Femur (tissue), 1 donor: ENCODE data around the gene SEL1L.
"Not testable (repeated sequence)": the region's sequence is repeated elsewhere in the genome, so short reads cannot be mapped to it uniquely, and the experiment has no call there.

Source experiments
- DNase-seq: peaks from one replicate; pipeline ENCODE4 v3.0.0-alpha.2; 2017

The SEL1L gene

DNA sequence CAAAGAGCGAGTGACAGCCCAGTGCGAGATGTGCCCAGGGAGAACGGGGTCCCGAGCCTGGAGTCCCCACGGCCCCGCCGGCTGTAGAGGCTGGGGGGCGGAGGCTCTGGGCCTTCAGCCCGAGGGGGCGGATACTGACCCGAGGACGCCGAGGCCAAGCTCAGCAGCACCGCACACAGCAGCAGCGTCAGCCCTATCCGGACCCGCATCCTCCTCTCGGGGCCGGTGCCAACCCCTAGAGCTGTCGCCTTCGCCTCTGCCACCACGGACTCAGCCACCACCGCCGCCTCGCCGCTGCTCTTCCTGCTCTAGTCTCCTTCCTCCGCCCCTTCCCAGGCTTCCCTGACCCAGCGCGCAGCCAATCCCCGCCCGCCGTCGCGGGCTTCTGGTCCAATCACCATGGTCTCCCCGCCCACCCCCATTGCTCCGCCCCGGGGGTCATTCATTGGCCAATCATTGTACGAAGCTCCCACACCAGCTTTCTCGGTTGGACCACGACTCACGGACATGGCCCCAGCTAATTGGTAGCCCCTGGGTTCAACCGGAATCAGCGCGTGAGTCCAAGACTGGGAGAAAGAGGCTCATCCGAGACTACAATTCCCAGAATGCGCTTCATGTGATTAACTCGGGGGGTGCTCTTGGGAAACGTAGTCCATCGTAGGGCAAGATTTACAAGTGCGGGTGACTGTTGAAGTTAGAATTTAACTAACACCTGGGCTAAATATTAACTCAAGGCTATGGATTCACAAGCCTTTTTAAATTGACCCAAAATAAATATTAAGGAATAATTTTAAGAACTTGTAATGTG, at the start of gene SEL1L:
SEL1L (minus strand) TSS at position 318 of the 808 bp plus-strand sequence; CDS start at position 209, 109 bp downstream.
- peak; percentile 100 for DNase-seq

DNA sequence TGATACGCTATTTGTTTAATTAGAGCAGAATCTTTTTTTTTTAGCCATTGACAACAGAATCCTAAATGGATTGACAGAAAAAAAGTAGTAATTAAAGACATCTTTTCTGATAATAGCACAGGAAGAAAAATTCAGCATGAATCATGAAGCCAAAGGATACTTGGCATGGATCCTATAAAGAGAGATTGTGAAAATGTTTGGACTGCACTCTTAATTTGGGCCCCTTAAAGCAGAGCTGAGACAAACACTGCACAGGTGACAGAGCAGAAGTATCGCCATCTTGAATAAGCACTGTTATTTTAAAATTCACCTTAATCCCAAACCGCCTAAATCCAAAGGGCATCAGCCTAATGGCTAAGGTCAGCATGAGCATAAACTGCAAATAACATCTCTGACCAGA, 48.8 kb upstream of the SEL1L start:
- DNase-seq: no peak

DNA sequence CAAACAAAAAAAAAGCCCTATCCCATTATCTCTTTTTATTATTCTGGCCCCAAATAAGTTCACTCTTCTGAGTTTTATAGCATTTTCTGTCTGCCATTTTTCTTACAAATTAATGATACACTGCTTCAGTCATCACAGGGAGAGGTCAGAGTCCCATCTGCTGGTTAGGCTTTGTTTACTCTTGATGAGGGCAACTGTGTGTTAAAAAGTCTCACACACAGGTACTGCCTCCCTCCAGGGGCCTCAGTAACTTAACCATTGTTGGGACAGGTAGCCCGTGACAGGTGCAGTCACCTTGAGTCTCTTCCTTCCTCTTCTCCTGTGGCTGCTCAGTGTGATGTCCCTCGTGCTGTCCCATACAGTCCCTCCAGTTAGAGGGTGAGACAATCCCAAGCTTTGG, 45.5 kb upstream of the SEL1L start:
- no peak for DNase-seq

DNA sequence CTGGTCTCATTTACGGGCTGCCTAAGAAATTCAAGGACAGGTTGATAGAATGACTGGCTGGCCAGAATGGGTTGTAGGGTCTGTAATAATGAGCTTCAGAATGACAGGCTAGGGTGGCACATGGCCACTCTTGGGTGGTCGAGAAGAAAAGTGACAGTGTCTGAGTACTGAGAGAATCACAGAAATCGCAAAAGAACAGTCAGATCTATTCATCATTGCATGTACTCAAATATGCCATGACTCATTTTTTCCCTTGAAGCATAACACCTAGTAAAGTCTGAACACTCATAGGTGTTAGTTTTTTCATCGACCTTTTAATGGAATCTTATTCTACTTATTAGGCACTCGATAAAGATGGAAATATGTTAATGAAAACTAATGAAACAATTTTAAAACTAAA, 37.8 kb upstream of the SEL1L start:
- DNase-seq: no peak

DNA sequence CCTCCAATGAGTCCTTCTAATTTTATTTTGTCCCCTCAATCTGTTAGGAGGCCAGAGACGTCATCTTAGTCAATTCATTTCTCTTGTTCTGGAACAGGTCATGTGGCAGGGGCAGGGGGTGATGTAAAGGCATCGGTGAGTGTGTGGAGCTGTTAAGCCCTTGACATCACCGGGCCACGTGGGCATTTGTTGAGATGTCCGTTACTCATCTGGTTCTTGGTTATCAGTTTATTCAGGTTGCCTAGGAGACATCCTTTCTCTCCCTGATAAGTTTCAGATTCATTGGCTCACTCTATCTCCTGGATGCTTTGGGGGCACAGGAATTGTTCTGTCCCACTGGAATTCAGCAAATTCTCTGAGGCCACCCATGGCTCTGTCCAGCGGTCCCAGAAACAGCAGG, 33.6 kb upstream of the SEL1L start:
- DNase-seq: no peak

DNA sequence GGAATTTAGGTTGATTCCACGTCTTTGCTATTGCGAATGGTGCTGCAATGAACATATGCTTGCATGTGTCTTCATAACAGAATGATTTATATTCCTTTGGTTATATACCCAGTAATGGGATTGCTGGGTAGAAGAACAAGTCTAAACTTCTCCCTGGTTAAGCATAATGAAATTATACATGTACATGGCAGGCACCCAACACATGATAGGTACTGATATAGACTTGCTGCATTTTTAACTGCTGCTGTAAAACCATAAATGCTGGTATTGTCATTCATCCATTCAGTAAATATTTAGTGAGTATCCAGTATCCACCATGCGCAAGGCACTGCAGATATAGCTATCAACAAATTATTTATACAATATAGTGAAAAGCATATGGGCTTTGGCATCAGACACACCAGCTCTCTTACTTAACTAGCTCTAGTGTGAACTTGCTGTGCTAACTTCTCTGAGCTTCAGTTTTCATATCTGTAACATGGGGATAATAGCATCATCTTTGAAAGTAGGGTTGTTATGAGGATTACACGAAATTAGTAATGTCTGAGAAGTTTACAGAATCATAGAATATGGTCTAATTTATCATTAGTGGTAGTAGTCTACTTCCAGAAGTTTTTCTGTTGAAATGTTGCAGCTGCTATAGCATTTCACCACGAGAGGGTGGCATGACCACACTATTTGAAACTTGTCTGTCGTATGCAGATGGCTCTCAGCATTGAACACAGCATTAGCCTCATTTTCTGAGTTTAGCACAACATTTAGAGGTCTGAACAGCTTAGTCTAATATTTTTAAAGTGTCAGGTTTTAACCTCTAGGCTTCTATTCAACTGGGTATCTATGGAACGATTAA, 32.0 kb upstream of the SEL1L start:
- DNase-seq: peak; percentile 54

DNA sequence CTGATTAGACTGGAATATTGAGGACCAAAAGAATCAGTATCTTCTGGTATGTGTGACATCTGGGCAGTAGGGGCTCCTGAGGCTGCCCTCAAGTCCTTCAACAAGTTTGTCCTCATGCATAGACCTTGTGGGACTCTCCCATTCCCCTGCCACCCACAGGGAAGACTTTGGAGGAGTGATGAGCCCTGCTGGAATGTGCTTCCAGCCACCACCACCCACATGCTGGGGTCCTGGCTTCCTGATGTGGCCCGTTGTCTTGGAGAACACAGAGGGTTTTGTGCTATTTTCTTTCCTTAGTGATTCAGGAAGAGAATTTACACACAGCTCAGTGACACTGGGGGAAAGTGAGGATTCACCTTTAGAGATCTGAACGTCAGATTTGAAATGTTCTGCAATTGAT, 29.2 kb upstream of the SEL1L start:
- DNase-seq: no peak

DNA sequence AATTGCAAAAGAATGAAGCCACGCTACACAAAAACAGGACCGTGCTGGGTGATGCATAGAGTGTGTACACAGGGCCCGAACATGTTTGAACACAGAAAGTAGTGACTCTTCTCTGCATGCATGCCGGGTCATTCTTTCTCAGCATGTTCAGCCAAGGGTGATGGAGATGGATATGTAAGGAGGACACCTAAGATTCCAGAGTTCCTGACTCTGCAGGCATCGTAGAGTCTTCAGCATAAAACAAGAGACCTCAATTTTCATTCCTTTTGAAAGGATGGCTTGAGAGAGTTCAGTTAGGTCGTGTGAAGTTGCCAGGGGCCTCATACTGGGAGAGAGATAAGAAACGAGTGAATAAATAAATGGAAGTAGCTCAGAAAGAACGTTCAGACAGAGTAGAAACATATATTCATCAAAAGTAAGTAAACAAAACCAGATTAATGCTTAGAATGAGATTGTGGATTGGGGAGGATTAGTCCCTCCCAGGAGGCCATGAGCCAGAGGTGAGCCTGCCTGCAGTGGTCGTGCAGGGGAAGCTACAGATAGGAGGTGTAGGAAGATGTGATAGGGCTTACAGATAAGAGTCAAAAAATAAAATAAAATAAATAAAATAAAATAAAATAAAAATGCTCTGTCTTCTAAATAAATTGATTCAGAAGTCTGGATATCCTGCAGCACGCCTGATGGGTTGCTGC, 27.6 kb upstream of the SEL1L start:
- DNase-seq: no peak

DNA sequence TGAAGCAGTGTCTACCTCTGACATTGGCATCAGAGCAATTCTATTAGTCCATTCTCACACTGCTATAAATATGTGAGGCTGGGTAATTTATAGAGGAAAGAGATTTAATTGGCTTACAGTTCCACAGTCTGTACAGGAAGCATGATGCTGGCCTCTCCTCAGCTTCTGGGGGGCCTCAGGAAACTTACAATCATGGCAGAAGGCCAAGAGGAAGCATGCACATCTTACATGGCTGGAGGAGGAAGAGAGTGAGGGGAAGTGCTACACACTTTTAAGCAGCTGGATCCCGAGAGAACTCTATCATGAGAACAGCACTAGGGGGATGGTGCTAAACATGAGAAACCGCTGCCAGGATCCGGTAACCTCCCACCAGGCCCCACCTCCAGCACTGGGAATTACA, 25.7 kb upstream of the SEL1L start:
- no peak for DNase-seq

DNA sequence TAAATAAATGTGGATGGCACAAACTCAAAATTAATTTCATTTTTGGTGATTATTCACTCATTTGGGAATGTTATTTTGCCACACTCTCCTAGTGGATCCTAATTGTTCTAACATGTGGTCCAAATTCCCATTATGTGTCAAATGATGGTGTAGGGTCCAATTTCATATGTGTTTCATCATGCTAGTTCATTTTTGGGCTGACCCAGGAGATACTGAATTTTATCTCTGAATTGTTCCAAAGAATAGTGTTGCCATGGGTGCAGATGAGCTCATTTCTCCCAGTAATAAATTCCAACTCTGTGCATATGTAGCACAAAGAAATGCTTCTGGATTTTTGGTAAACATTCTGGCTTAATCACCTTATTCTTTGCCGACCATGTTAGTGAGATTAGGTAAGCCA, 23.5 kb upstream of the SEL1L start:
- DNase-seq: no peak

DNA sequence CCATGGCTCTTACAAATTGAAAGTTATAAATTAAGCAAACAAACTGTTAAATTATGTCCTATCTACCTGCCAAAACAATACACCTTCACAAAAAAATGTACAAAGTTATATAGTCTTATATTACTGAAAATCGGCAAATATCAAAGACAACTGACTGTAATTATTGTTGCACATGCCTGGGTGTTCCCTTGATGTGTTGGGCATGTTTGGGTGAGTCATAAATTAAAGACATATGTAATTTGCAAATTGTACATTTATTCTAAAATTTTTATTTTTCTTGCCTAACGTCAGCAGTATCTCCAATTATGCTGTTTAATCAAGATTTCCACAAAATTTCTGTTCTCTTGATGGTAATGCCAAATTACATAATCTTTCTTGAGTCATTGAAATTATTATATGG, 22.0 kb upstream of the SEL1L start:
- no peak for DNase-seq

DNA sequence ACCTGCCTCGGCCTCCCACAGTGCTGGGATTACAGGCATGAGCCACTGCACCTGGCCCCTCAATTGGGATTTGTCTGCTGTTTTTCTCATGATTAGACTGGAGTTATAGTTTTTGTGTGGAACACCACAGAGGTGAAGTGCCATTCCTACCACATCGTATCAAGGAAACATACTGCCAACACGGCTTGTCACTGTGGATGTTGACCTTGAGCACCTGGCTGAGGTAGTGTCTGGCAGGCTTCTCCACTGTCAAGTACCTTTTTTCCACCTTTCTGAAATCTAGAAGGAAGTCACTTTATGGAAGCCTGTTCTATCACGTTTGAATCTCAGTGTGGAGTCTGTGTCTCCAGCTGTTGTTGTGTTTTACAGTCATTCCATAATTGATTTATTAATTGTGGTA, 21.4 kb upstream of the SEL1L start:
- no peak for DNase-seq

DNA sequence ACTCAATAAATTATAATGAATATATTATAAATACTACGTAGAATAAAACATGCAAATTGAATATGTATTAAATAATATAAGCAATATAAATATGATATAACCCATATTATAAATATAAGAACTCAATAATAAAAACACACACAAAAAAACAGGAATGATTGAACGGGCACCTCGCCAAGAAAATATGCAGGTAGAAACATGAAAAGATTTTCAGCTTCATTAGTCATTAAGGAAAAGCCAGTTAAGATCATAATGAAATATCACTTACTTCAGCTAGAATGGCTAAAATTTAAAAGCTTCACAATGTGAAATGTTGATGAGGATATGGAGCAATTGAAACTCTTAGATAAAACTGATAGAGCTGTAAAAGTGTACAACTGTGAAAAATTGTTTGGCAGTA, 17.8 kb upstream of the SEL1L start:
- no peak for DNase-seq

DNA sequence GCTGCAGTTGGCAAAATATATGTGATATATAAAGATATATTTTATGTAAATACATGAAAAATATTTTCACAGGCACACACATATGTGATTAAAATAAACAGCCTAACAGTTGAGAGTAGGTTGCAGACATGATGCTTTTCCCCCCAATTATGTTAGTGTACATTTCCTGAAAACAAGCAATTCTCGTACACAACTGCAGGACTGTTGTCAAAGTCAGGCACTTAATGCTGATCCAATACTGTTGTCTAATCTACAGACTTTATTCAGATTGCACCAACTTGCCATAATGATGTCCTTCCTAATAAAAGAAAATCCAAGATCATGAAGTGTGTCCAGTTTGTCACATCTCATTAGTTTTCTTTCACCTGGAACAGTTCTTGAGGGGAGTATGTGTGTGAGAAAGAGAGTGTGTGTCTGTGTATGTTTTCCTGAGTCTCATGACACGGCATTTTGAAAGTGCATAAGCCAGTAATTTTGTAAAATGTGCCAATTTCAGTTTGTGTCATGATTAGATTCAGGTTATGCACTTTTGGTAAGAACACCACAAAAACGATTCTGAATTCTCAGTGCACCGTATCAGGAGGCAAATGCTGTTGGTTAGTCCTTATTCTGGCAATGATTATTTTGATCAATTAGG, 16.5 kb upstream of the SEL1L start:
- DNase-seq: no peak

DNA sequence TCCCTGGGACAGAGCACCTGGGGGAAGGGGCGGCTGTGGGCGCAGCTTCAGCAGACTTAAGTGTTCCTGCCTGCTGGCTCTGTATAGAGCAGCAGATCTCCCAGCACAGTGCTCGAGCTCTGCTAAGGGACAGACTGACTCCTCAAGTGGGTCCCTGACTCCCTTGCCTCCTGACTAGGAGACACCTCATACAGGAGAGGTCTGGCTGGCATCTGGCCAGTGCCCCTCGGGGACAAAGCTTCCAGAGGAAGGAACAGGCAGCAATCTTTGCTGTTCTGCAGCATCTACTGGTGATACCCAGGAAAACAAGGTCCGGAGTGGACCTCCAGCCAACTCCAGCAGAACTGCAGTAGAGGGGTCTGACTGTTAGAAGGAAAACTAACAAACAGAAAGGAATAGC, 7.6 kb upstream of the SEL1L start:
- DNase-seq: not testable (repeated sequence)

DNA sequence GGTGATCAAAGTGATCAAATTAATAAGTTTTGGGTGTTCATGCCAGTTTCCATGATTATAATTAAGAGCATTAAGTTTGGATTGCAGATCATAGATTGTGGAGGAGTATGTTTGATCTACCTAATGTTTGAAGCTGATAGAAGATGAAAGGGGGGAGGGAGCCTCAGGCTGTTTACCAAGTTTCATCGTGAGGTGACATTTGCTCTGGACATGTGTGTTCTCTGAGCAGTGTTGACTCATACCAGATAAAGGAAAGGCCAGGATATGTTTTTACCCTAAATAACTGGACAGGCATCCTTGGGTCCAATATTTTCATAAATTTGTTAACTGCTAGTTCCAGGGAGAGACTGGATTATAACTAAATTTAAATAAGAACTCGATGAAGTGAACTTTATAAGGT, 3.5 kb upstream of the SEL1L start:
- DNase-seq: no peak

DNA sequence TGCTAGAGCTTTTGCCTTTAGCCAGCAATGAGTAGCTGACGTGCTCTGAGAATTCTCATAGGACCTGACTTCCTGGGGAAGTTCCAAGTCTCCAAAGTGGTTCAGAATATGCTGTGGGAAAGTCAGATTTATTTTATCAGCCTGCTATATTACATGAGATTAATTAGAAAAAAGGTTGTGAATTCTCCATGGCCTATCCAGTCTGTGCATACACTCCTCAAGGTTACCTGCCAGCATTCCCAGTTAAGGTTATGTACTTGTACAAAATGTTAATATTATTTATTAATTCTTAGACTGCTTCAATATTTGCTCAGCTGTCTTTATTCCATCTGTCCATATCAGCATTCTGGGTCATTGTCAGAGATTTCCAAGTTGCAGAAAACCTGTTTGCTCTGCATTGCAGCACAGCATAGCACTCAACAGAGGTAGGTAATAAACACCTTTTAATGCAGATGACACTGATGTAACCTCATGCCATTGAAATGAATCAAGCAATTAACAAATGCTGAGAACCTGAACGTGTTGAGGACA, 2.7 kb upstream of the SEL1L start:
- no peak for DNase-seq

DNA sequence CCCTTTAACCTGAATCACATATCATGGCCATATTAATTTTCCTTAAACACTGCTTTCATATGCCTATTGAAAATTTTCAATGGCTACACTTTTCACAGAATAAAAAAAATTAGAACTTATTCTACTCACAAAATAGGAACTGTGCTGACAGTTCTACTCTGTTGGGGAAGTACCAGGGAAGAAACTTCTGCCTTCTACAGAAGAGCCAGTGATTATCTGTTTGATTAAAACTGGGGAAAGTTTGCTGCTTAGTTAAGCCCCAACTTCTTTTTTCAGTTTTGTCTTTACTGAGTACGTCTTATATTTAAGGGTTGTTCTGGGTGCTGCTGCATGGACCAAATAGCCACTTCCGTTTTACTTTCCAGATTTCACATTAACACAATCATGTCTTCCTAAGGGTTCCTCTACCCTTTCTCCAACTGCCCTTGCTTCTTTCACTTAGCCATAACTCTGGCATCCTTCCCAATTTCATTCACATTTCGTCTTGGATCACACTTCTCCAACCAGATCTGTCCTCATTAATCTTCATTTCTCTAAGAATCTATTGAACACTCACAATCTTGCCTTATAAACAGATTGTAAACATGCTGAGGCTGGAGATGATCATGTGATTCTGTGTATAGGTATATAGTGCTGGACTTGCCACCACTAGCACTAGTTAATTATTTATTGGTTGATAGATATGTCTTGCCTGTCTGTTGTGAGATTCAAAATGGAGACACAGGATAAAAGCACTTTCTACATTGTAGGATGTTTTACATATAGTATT, 1.9 kb upstream of the SEL1L start:
- no peak for DNase-seq

DNA sequence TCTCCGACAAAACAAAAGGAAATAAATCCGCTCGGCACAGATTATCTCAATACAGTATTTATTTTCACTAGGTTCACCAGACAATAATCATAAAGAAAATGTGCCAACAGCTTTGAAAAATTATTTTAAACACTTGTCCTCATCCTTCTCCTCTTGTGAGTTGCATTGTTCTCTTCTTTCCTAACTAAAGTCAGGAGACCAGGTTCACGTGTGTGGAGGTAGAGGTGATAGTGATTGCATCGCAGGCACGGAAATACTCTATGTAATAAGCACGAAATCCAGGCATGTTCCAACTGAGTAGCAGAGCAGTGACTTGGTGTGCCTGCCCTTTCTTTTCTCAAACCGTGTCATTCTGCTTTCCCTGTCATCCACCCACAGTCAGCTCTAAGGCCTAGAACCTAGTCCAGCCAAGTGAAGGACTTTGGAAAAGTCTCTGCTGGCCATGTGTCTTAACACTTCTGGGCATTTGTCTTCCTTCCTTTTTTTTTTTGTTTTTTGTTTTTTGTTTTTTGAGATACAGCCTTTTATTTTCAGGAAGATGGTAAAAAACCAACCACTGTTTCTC, 939 bp upstream of the SEL1L start:
- DNase-seq: no peak

DNA sequence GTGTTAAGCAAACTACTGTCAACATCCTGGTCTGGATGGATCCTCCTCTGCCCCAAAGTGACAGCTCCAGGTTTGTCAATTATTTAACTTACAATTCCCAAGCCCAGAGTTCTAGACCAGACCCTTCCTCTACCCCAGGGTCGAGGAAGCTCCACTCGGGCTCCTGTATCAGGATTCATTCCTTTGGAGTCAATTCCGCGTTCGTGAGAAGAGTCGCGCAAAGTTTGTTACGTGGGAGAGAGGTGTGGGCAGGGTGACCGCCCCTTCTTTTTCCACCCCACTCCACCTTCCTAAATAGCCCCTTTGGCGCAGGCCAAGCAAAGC, 479 bp downstream of the SEL1L start:
- DNase-seq: no peak

DNA sequence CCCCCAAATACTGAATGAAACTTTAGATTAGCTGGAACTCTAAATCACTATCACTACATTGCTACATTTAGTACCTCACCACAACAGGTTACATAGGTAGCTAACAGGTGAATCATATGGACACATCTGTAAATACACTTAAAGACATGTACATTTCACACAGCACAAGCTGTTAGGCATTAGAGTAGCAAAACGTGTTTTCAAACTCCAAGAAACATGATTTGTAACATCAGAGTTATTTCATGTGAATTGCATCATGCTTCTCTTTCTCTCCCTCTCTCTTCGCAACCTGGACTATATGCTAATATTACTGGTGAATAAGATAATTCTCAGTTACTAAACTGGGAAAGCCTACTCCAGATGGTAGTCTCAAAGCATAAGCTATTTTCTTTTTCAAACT, 4.3 kb downstream of the SEL1L start:
- DNase-seq: no peak

DNA sequence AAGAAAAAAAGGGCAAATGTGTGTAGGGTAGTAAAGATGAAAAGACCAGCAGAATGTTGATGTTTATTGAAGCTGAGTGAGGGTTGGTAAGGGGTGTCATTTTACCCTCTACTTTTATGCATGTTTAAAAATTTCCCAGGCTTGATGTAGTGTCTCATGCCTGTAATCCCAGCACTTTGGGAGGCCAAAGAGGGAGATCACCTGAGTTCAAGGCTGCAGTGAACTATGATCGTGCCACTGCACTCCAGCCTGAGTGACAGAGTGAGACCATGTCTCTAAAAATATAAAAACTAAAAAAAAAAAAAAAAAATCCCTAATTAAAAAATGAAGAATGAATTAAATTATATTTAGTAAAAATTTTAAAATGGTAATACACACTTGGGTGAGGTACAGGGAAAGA, 8.5 kb downstream of the SEL1L start:
- no peak for DNase-seq
